ENCODE results near the gene IQCF2.
"Not testable (repeated sequence)": the region's sequence is repeated elsewhere in the genome, so short reads cannot be mapped to it uniquely, and the experiment has no call there.

IQCF2 gene

GRCh38 chr3:51876186-51876585 lies 14.8 kb downstream of the IQCF2 start:
- DNase-seq (ENCODE audit: low read depth), result no peak

- no peak for DNase-seq (ENCODE audit: low read depth)
Measured at GRCh38 chr3:51879937-51880336, 18.5 kb downstream of the IQCF2 start.

- DNase-seq (ENCODE audit: low read depth), result no peak
Measured at GRCh38 chr3:51886447-51886846, 25.0 kb downstream of the IQCF2 start.

- DNase-seq (ENCODE audit: low read depth), result no peak
Measured at GRCh38 chr3:51887620-51888019, 26.2 kb downstream of the IQCF2 start.

GRCh38 chr3:51888463-51889105 lies 27.2 kb downstream of the IQCF2 start:
- DNase-seq (ENCODE audit: low read depth), result no peak

GRCh38 chr3:51891242-51892039 lies 30.0 kb downstream of the IQCF2 start:
- no peak for DNase-seq (ENCODE audit: low read depth)

- DNase-seq (ENCODE audit: low read depth), result no peak
Measured at GRCh38 chr3:51894391-51894790, 33.0 kb downstream of the IQCF2 start.

GRCh38 chr3:51894939-51895338 lies 33.5 kb downstream of the IQCF2 start:
- no peak for DNase-seq (ENCODE audit: low read depth)

- no peak for DNase-seq (ENCODE audit: low read depth)
Measured at GRCh38 chr3:51896607-51897305, 35.3 kb downstream of the IQCF2 start.

- no peak for DNase-seq (ENCODE audit: low read depth)
Measured at GRCh38 chr3:51897391-51897790, 36.0 kb downstream of the IQCF2 start.

- DNase-seq (ENCODE audit: low read depth), result not testable (repeated sequence)
Measured at GRCh38 chr3:51900043-51900442, 38.6 kb downstream of the IQCF2 start.

GRCh38 chr3:51902361-51902760 lies 40.9 kb downstream of the IQCF2 start:
- peak; percentile 4 for DNase-seq (ENCODE audit: low read depth)

- no peak for DNase-seq (ENCODE audit: low read depth)
Measured at GRCh38 chr3:51904034-51904823, 42.8 kb downstream of the IQCF2 start.

GRCh38 chr3:51908026-51908425 lies 46.6 kb downstream of the IQCF2 start:
- DNase-seq (ENCODE audit: low read depth), result no peak
